OCI-LY3 (cell line): Measurements from ENCODE around the gene PARD3.

Experiments used
- H2AFZ ChIP-seq: fragments of 200-600, 300-600 bp; shearing (Covaris generic); 2 replicates; pipeline ENCODE4 v1.6.0; 2014; ENCODE audit warnings: antibody characterized with exemption, low read depth, low read length
- H3K27ac ChIP-seq: fragments of 200-600, 300-600 bp; sonication (generic); 2 replicates; pipeline ENCODE4 v1.5.1; 2014; ENCODE audit warnings: mild to moderate bottlenecking, low read length, moderate library complexity, mixed read lengths
- H3K27me3 ChIP-seq: fragments of 200-600, 300-600 bp; sonication (generic); 2 replicates; pipeline ENCODE4 v1.6.1; 2014; ENCODE audit warnings: low read depth, low read length, mixed read lengths
- H3K36me3 ChIP-seq: fragments of 200-600, 300-600 bp; sonication (generic); replicated peaks from 2 replicates; pipeline ENCODE3; 2014; ENCODE audit warnings: low read depth, low read length, mixed read lengths
- H3K4me1 ChIP-seq: fragments of 300-600, 200-600 bp; sonication (generic); 2 replicates; pipeline ENCODE4 v1.6.1; 2014; ENCODE audit warnings: low read length, mixed read lengths
- H3K4me2 ChIP-seq: fragments of 200-600, 300-600 bp; sonication (generic); 2 replicates; pipeline ENCODE4 v1.6.1; 2014; ENCODE audit warnings: low read length, mixed read lengths
- H3K4me3 ChIP-seq: fragments of 300-600, 200-600 bp; sonication (generic); 2 replicates; pipeline ENCODE4 v1.5.1; 2014; ENCODE audit warnings: antibody characterized with exemption, mild to moderate bottlenecking, low read length, moderate library complexity
- H3K79me2 ChIP-seq: fragments of 300-600, 200-600 bp; shearing (Covaris generic); 2 replicates; pipeline ENCODE4 v1.6.1; 2014; ENCODE audit warnings: mild to moderate bottlenecking, low read length, mixed read lengths
- H3K9ac ChIP-seq: fragments of 300-600, 200-600 bp; shearing (Covaris generic); 2 replicates; pipeline ENCODE4 v1.6.0; 2014; ENCODE audit warnings: mild to moderate bottlenecking, low read length, moderate library complexity
- H3K9me3 ChIP-seq: fragments of 200-600, 300-600 bp; shearing (Covaris generic); 2 replicates; pipeline ENCODE4 v1.6.1; 2014; ENCODE audit warnings: low read length, mixed read lengths; ENCODE audit not compliant: insufficient read depth
- H4K20me1 ChIP-seq: fragments of 200-600, 300-600 bp; sonication (generic); 2 replicates; pipeline ENCODE4 v1.6.1; 2016; ENCODE audit warnings: low read length, mixed read lengths; ENCODE audit not compliant: insufficient read depth
- EZH2phosphoT487 ChIP-seq: fragments of 200-600 bp; shearing (Covaris generic); IDR thresholded peaks from 2 replicates; pipeline ENCODE4 v1.6.1; 2018; ENCODE audit warnings: antibody characterized with exemption, mixed run types, low read depth
- TF ChIP-seq, protein P1 (sequence below): fragments of 200-600, 300-600 bp; sonication (generic); IDR thresholded peaks from 2 replicates; pipeline ENCODE4 v1.5.1; 2014; ENCODE audit warnings: antibody characterized with exemption, low read length, low read depth

Gene PARD3

DNA sequence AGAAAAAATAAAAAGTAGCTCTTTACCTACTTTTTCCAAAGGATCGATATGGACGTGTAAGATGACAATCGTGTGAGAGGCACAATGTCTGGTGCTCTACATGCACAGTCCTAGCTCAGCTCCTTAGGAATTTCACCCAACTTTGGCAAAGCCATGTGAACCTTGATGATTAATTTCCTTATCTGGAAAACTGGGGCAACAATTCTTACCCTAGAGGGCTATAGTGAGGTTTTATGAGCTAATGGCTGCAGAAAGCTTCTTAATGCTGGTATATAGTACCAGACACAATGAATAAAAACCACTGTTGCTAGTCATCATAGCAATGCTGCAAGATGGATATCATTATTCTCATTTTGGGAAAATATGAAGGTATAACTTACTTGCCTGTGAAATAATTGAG is 202.7 kb downstream of the PARD3 start:
- H3K36me3 ChIP-seq, result no peaks in the 10 kb centered on the region
- H3K27ac ChIP-seq, result no peak overlapping the region
- no peaks in the 10 kb centered on the region for H4K20me1 ChIP-seq
- TF ChIP-seq, protein P1, sequence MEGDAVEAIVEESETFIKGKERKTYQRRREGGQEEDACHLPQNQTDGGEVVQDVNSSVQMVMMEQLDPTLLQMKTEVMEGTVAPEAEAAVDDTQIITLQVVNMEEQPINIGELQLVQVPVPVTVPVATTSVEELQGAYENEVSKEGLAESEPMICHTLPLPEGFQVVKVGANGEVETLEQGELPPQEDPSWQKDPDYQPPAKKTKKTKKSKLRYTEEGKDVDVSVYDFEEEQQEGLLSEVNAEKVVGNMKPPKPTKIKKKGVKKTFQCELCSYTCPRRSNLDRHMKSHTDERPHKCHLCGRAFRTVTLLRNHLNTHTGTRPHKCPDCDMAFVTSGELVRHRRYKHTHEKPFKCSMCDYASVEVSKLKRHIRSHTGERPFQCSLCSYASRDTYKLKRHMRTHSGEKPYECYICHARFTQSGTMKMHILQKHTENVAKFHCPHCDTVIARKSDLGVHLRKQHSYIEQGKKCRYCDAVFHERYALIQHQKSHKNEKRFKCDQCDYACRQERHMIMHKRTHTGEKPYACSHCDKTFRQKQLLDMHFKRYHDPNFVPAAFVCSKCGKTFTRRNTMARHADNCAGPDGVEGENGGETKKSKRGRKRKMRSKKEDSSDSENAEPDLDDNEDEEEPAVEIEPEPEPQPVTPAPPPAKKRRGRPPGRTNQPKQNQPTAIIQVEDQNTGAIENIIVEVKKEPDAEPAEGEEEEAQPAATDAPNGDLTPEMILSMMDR, result no peak
- no peak for TF ChIP-seq EZH2phosphoT487
- H3K4me2 ChIP-seq, result no peak overlapping the region
- H3K9me3 ChIP-seq, result no peaks in the 10 kb centered on the region
- H3K9ac ChIP-seq, result no peak overlapping the region
- H3K4me3 ChIP-seq, result no peak overlapping the region
- no peaks in the 10 kb centered on the region for H3K4me1 ChIP-seq
- no peak overlapping the region for H2AFZ ChIP-seq
- H3K27me3 ChIP-seq, result no peaks in the 10 kb centered on the region
- H3K79me2 ChIP-seq, result no peaks in the 10 kb centered on the region

DNA sequence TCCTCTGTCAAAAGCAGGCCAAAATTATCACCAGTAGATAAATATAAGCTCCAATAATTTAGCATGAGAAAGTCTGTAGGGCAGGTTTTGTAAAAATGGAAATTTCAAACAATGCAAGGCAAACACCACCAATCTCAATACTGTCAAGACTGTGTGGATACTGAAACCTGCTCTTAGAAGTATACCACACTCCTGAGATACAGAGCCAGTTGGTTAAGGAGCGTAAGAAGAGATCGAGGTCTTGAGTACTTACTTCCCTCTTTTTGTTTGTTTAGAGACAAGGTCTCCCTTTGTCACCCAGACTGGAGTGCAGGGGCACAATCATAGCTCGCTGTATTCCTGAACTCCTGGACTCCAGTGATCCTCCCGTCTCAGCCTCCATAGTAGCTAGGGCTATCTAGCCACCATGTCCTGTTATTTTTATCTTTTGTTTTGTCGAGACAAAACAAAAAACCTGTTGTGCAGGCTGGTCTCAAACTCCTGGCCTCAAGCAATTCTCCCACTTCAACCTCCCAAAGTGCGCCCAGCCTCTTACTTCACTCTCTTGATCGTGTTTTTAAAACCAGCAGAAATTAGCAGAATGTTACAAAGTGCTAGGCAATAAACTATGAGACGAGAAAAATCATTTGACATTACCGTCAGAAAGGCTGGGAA is 205.7 kb downstream of the PARD3 start:
- Histone ChIP-seq H3K4me3 (no peak overlapping the region), H3K27ac (no peak overlapping the region), H3K4me1 (no peaks in the 10 kb centered on the region), H2AFZ (no peak overlapping the region), H4K20me1 (no peaks in the 10 kb centered on the region), H3K79me2 (no peaks in the 10 kb centered on the region), H3K9me3 (no peaks in the 10 kb centered on the region), H3K4me2 (no peak overlapping the region), H3K9ac (no peak overlapping the region), H3K36me3 (no peaks in the 10 kb centered on the region), H3K27me3 (no peaks in the 10 kb centered on the region)
- no peak for TF ChIP-seq EZH2phosphoT487
- TF ChIP-seq, protein P1, result no peak

DNA sequence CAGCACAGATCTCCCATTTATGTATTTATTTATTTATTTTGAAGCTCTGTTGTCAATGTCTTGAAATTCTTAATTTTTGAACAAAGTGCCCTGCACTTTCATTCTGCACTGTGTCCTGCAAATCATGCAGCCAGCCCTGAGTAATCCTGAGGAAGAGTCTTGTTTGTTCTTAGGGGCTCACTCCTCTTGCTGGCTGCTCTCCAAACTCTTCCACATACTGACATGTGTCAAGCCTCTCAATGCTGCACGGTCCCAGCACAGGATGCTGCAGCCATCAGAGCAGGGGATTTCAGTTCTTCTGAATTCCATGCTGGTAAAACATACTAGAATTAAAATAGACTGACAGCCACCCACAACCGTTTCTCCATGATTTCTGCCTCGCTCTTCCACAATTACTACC is 207.2 kb downstream of the PARD3 start:
- TF ChIP-seq, protein P1, result no peak
- no peak for TF ChIP-seq EZH2phosphoT487
- H4K20me1 ChIP-seq, result no peaks in the 10 kb centered on the region
- H3K9me3 ChIP-seq, result no peaks in the 10 kb centered on the region
- H3K4me3 ChIP-seq, result no peak overlapping the region
- H3K36me3 ChIP-seq, result no peaks in the 10 kb centered on the region
- no peak overlapping the region for H3K4me2 ChIP-seq
- no peak overlapping the region for H2AFZ ChIP-seq
- no peaks in the 10 kb centered on the region for H3K79me2 ChIP-seq
- no peaks in the 10 kb centered on the region for H3K4me1 ChIP-seq
- no peak overlapping the region for H3K9ac ChIP-seq
- H3K27me3 ChIP-seq, result no peaks in the 10 kb centered on the region
- no peak overlapping the region for H3K27ac ChIP-seq

DNA sequence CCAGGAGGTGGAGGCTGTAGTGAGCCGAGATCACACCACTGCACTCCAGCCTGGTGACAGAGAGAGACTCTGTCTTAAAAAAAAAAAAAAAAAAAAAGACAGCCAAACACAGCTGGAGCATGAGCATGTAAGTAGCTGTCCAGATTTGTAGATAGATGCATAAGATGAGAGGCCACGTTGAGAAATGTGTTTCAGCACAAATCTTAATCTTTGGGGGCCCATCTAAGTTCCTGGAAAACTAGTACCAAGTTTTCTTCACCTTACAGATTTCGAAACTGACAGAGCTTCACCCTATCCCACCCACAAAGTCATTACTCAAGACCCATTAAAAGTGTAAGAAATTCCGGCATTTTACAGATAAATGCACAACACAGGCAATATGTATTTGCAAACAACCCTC is 208.2 kb downstream of the PARD3 start:
- H3K4me2 ChIP-seq, result no peak overlapping the region
- H3K9ac ChIP-seq, result no peak overlapping the region
- H3K27ac ChIP-seq, result no peak overlapping the region
- no peak overlapping the region for H2AFZ ChIP-seq
- no peaks in the 10 kb centered on the region for H3K27me3 ChIP-seq
- H3K9me3 ChIP-seq, result no peaks in the 10 kb centered on the region
- no peaks in the 10 kb centered on the region for H3K79me2 ChIP-seq
- H3K36me3 ChIP-seq, result no peaks in the 10 kb centered on the region
- no peaks in the 10 kb centered on the region for H4K20me1 ChIP-seq
- TF ChIP-seq, protein P1, result no peak
- TF ChIP-seq EZH2phosphoT487, result no peak
- H3K4me3 ChIP-seq, result no peak overlapping the region
- H3K4me1 ChIP-seq, result no peaks in the 10 kb centered on the region
